AG04450 (cell line): ENCODE measurements around the gene CAMK2G. TPM values are rescaled to one million over a fixed set of nuclear protein-coding genes. Genes with fewer than 3 reads are reported as not detected.

Source experiments
- CTCF ChIA-PET: fragments of 300-600, 350-600 bp; formaldehyde crosslinking; extraction: SDS; loops from one replicate; lab custom pipeline; 2022; ENCODE audit warnings: antibody characterized with exemption, inconsistent platforms; lab: Charles Lee
- POLR2A ChIA-PET: fragments of 350-600 bp; formaldehyde crosslinking; extraction: SDS; loops from one replicate; lab custom pipeline; 2021; ENCODE audit warnings: antibody characterized with exemption, inconsistent platforms; lab: Yijun Ruan, JAX
- DNase-seq: peaks from one replicate; pipeline ENCODE4 v3.0.0-alpha.2; 2011; ENCODE audit warnings: low read depth, low spot score
- H3K27ac ChIP-seq: one replicate; pipeline ENCODE4 v1.5.1; 2012; ENCODE audit warnings: low read depth, low read length, control low read depth
- H3K27me3 ChIP-seq: one replicate; pipeline ENCODE4 v1.6.0; 2012; ENCODE audit warnings: low read length; ENCODE audit not compliant: control insufficient read depth, insufficient read depth
- H3K4me3 ChIP-seq: 2 replicates; pipeline ENCODE4 v1.5.1; 2011; ENCODE audit warnings: mild to moderate bottlenecking, low read depth, low read length, control low read depth
- H3K9me3 ChIP-seq: 2 replicates; pipeline ENCODE4 v1.5.1; 2012; ENCODE audit warnings: low read length; ENCODE audit not compliant: control insufficient read depth, insufficient read depth
- CTCF ChIP-seq: IDR thresholded peaks from 2 replicates; pipeline ENCODE4 v1.5.1; 2011; ENCODE audit warnings: low read depth, low read length, control low read depth, inconsistent platforms
- polyA plus RNA-seq: library from polyadenylated mRNA; depleted of rRNA; stranded (reverse); fragments of >200 nt; gene quantifications from 2 replicates; pipeline ENCODE4 v1.2.3, GENCODE V29; 2011

The CAMK2G gene
- polyA plus RNA-seq, 1 experiment, result 22.3 TPM

- POLR2A ChIA-PET, result no interaction called here
Observed at GRCh38 chr10:73866621-73867020, 7.7 kb downstream of the CAMK2G start.

GRCh38 chr10:73865459-73866442, 8.6 kb downstream of the CAMK2G start:
- DNase-seq, result no peak
- H3K4me3 ChIP-seq, result no peak overlapping the region
- no peak overlapping the region for H3K27ac ChIP-seq
- ChIA-PET CTCF (interaction anchor here (1.4 kb wide), 1 partner anchor 16 kb away, joined by 3 read pairs; no protein-coding TSS in a partner anchor), POLR2A (no interaction called here)
- no peaks in the 10 kb centered on the region for H3K9me3 ChIP-seq
- TF ChIP-seq CTCF, result no peak
- no peaks in the 10 kb centered on the region for H3K27me3 ChIP-seq

More at GRCh38 chr10:73866621-73867020, 7.7 kb downstream of the CAMK2G start:
- H3K9me3 ChIP-seq, result no peaks in the 10 kb centered on the region
- no peak for DNase-seq
- TF ChIP-seq CTCF, result no peak
- CTCF ChIA-PET, result interaction anchor here (0.6 kb wide), 1 partner anchor 72 kb away, joined by 6 read pairs; no protein-coding TSS in a partner anchor
- H3K4me3 ChIP-seq, result no peak overlapping the region
- H3K27me3 ChIP-seq, result no peaks in the 10 kb centered on the region
- H3K27ac ChIP-seq, result no peak overlapping the region

GRCh38 chr10:73865107-73865458, 9.3 kb downstream of the CAMK2G start:
- TF ChIP-seq CTCF, result no peak
- Histone ChIP-seq H3K4me3 (no peak overlapping the region), H3K9me3 (no peaks in the 10 kb centered on the region), H3K27me3 (no peaks in the 10 kb centered on the region), H3K27ac (no peak overlapping the region)
- no peak for DNase-seq
- ChIA-PET POLR2A (no interaction called here), CTCF (interaction anchor here (1.4 kb wide), 1 partner anchor 15 kb away, joined by 3 read pairs; no protein-coding TSS in a partner anchor)

GRCh38 chr10:73864229-73864628, 10.1 kb downstream of the CAMK2G start:
- no peaks in the 10 kb centered on the region for H3K27me3 ChIP-seq
- CTCF ChIA-PET, result interaction anchor here (0.7 to 1.4 kb wide), 3 partner anchors 15 kb away, joined by 3 to 5 read pairs (median 4); no protein-coding TSS in a partner anchor
- no peak overlapping the region for H3K27ac ChIP-seq
- H3K4me3 ChIP-seq, result no peak overlapping the region
- DNase-seq, result no peak
- no peak for TF ChIP-seq CTCF
- no peaks in the 10 kb centered on the region for H3K9me3 ChIP-seq
- POLR2A ChIA-PET, result interaction anchor here (0.6 kb wide), 1 partner anchor 8 kb away, joined by 3 read pairs; no protein-coding TSS in a partner anchor
